IPS-15b (cell line): Measurements from ENCODE around the gene PDZRN4.

Experiments used
- H3K27me3 ChIP-seq: one replicate; pipeline ENCODE4 v1.6.1; 2013; ENCODE audit warnings: low read length; ENCODE audit not compliant: control insufficient read depth, insufficient read depth
- H3K36me3 ChIP-seq: one replicate; pipeline ENCODE4 v1.6.1; 2013; ENCODE audit warnings: low read length; ENCODE audit not compliant: control insufficient read depth, insufficient read depth
- H3K4me1 ChIP-seq: one replicate; pipeline ENCODE4 v1.6.1; 2013; ENCODE audit warnings: mild to moderate bottlenecking, low read length; ENCODE audit not compliant: control insufficient read depth, insufficient read depth
- H3K4me3 ChIP-seq: one replicate; pipeline ENCODE4 v1.5.1; 2013; ENCODE audit warnings: low read depth, low read length
- H3K9ac ChIP-seq: one replicate; pipeline ENCODE4 v1.6.1; 2013; ENCODE audit warnings: low read depth, mild to moderate bottlenecking, low read length
- H3K9me3 ChIP-seq: one replicate; pipeline ENCODE4 v1.6.1; 2013; ENCODE audit warnings: mild to moderate bottlenecking, low read length; ENCODE audit not compliant: control insufficient read depth, insufficient read depth

PDZRN4 gene

DNA sequence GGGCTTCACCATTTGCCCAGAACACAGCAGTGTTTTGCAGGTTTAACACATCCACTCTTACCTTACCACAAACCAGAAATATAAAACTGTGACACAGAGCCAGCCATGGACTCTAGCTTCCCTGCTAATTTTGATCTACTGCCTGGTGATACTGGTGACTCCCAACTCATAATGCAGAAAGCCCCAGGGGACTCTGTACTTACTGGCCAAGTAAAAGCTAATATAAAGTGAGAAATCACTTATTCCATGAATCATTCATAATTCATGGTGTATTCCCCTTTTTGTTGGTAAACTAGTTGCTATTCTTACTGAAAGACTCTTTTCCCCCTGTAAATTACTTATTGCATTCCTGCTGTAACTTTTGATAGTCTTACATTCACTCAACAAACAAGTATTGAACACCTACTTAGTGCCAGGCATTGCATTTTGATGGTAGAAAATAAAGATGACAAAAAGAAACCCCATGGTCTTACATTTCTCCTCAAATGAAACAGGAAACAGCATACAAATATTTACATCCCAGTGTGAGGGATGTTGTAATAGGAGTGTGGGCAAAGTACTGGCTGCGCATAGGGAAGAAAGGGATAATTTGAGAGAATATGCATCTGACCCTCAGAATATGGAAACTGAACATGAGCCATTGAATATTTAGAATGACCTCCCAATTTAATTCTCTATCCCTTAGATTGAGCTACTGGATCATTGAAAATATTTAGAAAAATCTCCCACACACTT is 279.6 kb downstream of the PDZRN4 start:
- Histone ChIP-seq H3K9me3 (no peaks in the 10 kb centered on the region), H3K4me3 (no peak overlapping the region), H3K4me1 (peaks cover 6% of the 10 kb centered on the region), H3K36me3 (no peaks in the 10 kb centered on the region), H3K9ac (no peak overlapping the region), H3K27me3 (no peaks in the 10 kb centered on the region)

DNA sequence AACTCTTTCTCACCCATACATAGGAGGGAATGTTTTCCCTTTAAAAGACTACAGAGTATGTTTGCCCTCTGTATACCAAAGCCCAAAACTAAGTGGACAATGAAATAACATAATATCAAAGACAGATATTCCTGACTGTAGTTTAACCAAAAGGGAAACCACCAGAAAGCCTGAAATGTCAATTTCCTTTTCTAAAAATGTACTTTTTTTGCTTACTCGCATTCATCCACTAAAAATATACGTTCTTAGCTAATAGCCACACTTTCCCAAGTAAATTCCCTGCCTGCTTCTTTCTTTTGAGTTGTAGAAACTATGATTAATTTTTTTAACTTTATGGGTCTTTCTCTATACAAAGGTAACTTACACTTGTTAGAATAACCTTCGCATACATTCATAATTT is 280.2 kb downstream of the PDZRN4 start:
- H3K9me3 ChIP-seq: no peaks in the 10 kb centered on the region
- no peaks in the 10 kb centered on the region for H3K36me3 ChIP-seq
- no peak overlapping the region for H3K4me3 ChIP-seq
- no peaks in the 10 kb centered on the region for H3K27me3 ChIP-seq
- H3K4me1 ChIP-seq: peaks cover 6% of the 10 kb centered on the region
- no peak overlapping the region for H3K9ac ChIP-seq

DNA sequence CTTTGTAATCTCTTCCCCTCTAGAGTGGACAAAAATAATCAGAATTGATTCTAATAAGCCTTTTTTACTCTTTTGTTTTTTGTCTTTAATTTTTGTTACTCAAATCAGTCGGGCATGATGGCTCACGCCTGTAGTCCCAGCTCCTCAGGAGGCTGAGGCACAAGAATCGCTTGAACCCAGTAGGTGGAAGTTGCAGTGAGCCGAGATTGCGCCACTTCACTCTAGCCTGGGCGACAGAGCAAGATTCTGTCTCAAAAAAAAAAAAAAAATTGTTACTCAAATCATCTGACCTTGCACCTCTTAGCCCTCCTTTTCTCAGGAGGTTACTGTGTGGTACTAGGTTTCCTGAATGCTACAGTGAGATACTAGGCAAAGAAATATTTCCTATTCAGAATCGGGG is 280.6 kb downstream of the PDZRN4 start:
- Histone ChIP-seq H3K9me3 (no peaks in the 10 kb centered on the region), H3K9ac (no peak overlapping the region), H3K4me3 (no peak overlapping the region), H3K36me3 (no peaks in the 10 kb centered on the region), H3K27me3 (no peaks in the 10 kb centered on the region), H3K4me1 (peaks cover 6% of the 10 kb centered on the region)

DNA sequence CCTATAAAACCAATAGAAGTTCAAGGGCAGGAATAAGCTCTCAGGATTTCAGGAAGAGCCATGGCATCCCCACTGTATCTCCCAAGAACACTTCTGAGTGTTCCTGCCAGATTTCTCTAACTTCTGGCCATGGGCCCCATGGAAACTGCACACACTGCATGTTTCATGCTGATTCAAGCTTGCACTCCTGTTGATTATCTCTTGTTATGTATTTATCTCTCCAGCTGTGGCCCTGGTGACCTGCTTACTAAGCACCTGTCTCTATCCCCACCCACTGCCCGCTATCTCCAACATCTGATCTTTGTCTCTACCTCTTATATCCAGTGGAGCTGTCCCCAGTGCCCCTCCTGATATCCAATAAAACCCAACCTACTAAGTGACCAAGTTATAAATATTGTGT is 285.3 kb downstream of the PDZRN4 start:
- no peaks in the 10 kb centered on the region for H3K9me3 ChIP-seq
- no peaks in the 10 kb centered on the region for H3K36me3 ChIP-seq
- H3K4me1 ChIP-seq: peaks cover 8% of the 10 kb centered on the region
- no peaks in the 10 kb centered on the region for H3K27me3 ChIP-seq
- H3K9ac ChIP-seq: no peak overlapping the region
- H3K4me3 ChIP-seq: no peak overlapping the region

DNA sequence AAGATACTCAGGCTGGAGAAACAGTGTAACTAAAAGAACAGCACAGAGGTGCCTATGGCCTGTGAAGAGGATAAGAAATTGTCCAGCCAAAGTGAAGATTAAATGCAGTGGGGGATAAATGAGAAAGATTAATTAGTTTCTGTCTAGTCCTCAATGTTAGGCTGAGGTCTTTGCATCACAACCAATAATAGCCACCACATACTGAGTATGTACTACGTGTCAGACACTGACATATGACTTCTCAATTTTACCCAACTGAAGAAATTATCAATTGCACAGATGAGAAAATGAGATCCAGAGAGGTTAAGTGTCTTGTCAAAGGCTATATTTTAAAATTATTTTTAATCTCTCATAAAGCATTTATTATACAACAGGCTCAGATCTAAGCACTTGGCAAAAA is 285.9 kb downstream of the PDZRN4 start:
- H3K9me3 ChIP-seq: no peaks in the 10 kb centered on the region
- H3K9ac ChIP-seq: no peak overlapping the region
- H3K4me3 ChIP-seq: no peak overlapping the region
- no peaks in the 10 kb centered on the region for H3K27me3 ChIP-seq
- H3K36me3 ChIP-seq: no peaks in the 10 kb centered on the region
- H3K4me1 ChIP-seq: peaks cover 8% of the 10 kb centered on the region

DNA sequence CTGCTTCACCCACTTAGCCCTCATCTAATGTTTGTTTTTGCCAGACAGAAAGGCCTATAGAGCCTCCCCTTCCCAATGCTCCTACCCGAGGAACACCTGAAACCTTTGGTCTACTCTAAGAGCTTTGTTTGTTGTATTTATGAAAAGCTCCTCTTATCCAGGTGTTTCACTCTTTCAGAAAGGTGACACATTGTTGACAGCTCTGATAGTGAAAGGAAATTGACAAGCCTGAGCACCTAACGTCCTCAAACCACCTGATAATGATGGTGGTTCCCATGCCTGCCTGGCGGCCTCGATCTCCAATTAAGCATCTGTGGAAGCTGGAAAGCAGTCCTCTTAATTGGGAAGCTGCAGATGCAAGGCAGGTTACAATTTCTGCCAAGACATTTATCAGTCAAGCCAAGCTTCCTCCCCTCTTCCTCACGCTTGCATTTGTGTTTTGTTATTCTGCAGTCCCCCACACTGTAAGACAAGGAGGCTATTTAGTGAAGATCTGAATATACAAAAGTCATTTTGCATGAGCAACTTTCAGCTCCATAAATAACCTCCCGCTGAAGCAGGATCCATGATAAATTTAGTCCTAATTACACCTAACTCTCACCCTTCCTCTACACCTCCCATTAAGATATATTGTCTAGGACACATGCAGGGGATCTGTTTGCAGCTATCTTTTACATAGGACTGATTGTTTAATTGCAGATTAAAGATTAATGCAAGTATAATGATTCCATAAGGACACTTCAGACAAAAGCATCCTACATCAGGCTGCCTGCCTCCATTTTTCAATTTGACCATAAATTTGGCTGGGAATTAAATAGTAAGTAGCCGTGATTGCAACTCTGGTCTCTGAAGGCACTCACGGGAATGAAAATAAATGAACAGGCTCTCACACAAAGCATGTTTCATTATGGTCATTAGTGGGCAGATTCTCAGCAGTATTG is 288.6 kb downstream of the PDZRN4 start:
- no peaks in the 10 kb centered on the region for H3K36me3 ChIP-seq
- no peak overlapping the region for H3K9ac ChIP-seq
- H3K9me3 ChIP-seq: no peaks in the 10 kb centered on the region
- H3K4me3 ChIP-seq: no peak overlapping the region
- peaks cover 8% of the 10 kb centered on the region for H3K4me1 ChIP-seq
- H3K27me3 ChIP-seq: no peaks in the 10 kb centered on the region

DNA sequence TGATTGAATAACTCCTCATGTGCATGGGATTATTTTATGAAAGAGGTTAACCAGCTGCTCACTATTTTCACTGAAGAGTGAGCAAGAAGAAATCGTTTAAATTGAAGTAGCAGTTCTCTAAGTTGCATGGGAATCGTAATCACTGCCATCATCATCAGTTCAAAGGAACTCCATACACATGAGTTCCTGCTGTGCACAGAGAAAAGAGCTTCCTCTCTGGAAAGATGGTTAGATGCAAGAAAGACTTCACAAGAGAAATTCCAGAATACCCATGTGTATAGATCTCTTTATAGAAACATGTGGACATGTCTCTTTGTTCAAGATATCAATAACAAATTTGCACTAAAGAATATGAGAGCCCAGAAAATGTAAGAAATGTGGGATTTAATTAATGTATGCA is 291.3 kb downstream of the PDZRN4 start:
- Histone ChIP-seq H3K9ac (no peak overlapping the region), H3K9me3 (no peaks in the 10 kb centered on the region), H3K27me3 (no peaks in the 10 kb centered on the region), H3K4me1 (peaks cover 4% of the 10 kb centered on the region), H3K36me3 (no peaks in the 10 kb centered on the region), H3K4me3 (no peak overlapping the region)

DNA sequence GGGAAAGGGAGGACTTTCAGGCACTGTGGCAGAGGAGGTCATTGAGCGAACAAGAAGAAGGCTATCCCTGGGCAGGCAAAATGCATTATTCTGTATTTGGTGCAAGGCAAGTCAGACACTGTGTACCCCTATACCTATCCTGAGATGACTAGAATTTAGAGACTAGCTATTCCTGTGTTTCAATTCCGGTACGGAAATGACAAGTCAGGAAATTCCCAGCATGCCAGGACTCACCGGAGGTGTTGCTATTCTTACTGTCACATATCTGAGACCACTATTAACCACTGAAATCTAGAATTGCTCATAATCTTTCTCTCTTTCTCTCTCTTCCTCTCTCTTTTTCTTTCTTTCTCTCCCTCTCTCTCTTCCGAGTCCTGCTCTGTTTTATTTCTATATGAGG is 297.1 kb downstream of the PDZRN4 start:
- H3K4me1 ChIP-seq: no peaks in the 10 kb centered on the region
- no peak overlapping the region for H3K4me3 ChIP-seq
- H3K27me3 ChIP-seq: no peaks in the 10 kb centered on the region
- H3K9me3 ChIP-seq: no peaks in the 10 kb centered on the region
- H3K9ac ChIP-seq: no peak overlapping the region
- no peaks in the 10 kb centered on the region for H3K36me3 ChIP-seq

DNA sequence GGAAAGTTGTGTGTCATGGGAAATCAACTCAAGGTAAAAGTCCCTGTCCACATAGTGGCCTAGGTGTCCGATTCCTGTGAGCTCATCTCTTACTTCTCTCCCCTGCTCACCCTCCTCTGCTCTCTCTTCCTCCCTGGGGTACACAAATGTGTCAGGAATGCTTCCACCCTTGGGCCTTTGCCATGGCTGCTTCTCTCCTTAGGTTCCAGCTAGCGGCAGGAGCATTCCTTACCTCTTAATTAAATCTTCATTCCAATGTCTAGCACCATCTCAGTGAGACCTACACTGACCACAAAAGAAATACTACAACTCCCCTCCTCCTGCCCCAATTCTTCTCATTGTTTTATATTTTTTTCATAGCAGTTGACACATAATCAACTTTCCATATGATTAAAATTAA is 298.6 kb downstream of the PDZRN4 start:
- no peaks in the 10 kb centered on the region for H3K36me3 ChIP-seq
- no peaks in the 10 kb centered on the region for H3K4me1 ChIP-seq
- H3K9ac ChIP-seq: no peak overlapping the region
- H3K9me3 ChIP-seq: no peaks in the 10 kb centered on the region
- H3K27me3 ChIP-seq: no peaks in the 10 kb centered on the region
- H3K4me3 ChIP-seq: no peak overlapping the region

DNA sequence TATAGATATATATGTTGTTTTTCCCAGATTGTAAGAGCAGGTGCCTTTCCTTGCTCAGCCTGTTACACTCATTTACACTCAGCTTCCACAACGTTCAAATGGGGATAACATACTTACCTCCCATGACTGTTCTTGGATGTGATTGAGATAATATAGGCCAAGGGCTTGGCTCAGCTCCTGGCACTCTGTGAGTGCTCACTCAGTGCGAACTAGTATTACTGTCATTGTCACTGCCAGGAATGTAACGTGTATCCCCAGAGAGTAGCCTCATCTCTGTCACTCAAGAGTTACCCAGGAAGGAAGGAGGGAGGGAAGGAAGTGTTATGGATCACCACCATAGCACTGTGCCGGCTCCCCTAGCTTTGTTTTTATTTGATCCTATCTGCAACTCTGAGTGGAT is 307.9 kb downstream of the PDZRN4 start:
- no peaks in the 10 kb centered on the region for H3K36me3 ChIP-seq
- no peaks in the 10 kb centered on the region for H3K27me3 ChIP-seq
- H3K9ac ChIP-seq: no peak overlapping the region
- no peaks in the 10 kb centered on the region for H3K9me3 ChIP-seq
- H3K4me1 ChIP-seq: no peaks in the 10 kb centered on the region
- no peak overlapping the region for H3K4me3 ChIP-seq

DNA sequence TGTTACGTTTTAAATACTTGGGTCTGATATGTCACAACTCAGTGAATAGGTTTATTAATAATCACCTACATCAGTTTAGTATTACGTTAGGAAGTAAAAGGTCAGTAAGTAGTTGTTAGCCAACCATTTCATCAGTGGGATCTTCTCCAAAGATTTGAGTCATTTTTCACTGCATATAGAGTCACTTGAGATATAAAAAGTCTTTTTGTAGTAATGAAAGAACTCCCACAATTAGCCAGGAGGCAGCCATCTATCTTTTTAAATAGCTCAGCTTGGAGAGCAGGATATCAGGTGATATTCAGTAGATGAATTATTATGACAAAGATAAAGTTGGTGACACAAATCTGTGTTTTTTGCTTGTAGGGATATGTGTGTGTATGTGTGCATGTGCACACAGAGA is 309.3 kb downstream of the PDZRN4 start:
- no peaks in the 10 kb centered on the region for H3K4me1 ChIP-seq
- no peaks in the 10 kb centered on the region for H3K36me3 ChIP-seq
- no peaks in the 10 kb centered on the region for H3K27me3 ChIP-seq
- H3K9ac ChIP-seq: no peak overlapping the region
- no peaks in the 10 kb centered on the region for H3K9me3 ChIP-seq
- no peak overlapping the region for H3K4me3 ChIP-seq

DNA sequence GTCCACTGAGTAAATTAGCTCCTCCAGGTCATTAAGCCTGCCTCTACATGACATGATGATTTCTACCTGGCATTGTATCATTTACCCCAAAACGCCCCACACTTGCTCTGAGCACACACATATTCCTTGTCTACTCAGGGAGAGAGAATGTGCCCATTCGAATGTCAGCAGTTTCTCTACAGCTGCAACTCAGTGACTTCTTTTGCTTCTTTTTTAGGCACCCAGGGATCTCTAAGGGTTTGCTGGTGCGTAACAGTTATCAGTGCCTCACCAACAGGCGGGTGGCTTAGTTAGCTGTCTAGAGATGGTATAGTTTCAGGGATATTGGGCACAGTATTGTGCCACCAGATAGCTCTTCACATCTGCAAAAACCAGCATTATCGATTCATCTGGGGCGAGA is 316.9 kb downstream of the PDZRN4 start:
- Histone ChIP-seq H3K9ac (no peak overlapping the region), H3K36me3 (no peaks in the 10 kb centered on the region), H3K9me3 (no peaks in the 10 kb centered on the region), H3K4me1 (no peaks in the 10 kb centered on the region), H3K27me3 (no peaks in the 10 kb centered on the region), H3K4me3 (no peak overlapping the region)
